D721Med (cell line): ENCODE measurements around the gene PPM1H.
A peak's percentile ranks its signal among the peaks of the same experiment; 100 is the strongest.

Experiments
- DNase-seq: peaks from one replicate; pipeline ENCODE4 v3.0.0; 2011; ENCODE audit warnings: low spot score; ENCODE audit not compliant: insufficient read length
- FAIRE-seq: peaks from 2 replicates; lab custom pipeline; 2011; peaks lifted over from hg19 to GRCh38; lab: Jason Lieb, UNC
- CTCF ChIP-seq: IDR thresholded peaks from 2 replicates; pipeline ENCODE4 v1.5.1; 2012; ENCODE audit warnings: mild to moderate bottlenecking, control low read depth; ENCODE audit not compliant: insufficient read depth; ENCODE audit errors: missing control alignments

Gene PPM1H

GRCh38 chr12:62799766-62800406 is 135.1 kb downstream of the PPM1H start:
- DNase-seq = no peak
- no peak for FAIRE-seq

GRCh38 chr12:62799126-62799736 is 135.7 kb downstream of the PPM1H start:
- DNase-seq (no peak), FAIRE-seq (peak; percentile 73)
- TF ChIP-seq CTCF = peak; percentile 94

More at GRCh38 chr12:62799766-62800406, 135.1 kb downstream of the PPM1H start:
- no peak for TF ChIP-seq CTCF

- DNase-seq (no peak), FAIRE-seq (no peak)
These were observed 140.7 kb downstream of the PPM1H start for GRCh38 chr12:62794218-62794583.

GRCh38 chr12:62793256-62794217 is 141.4 kb downstream of the PPM1H start:
- DNase-seq = peak; percentile 47
- TF ChIP-seq CTCF = peak; percentile 87
- peak; percentile 69 for FAIRE-seq

More at GRCh38 chr12:62794218-62794583, 140.7 kb downstream of the PPM1H start:
- no peak for TF ChIP-seq CTCF

- FAIRE-seq = no peak
These were observed 142.6 kb downstream of the PPM1H start for GRCh38 chr12:62792236-62792870.

GRCh38 chr12:62789851-62790250 is 145.1 kb downstream of the PPM1H start:
- TF ChIP-seq CTCF = no peak
- FAIRE-seq (no peak), DNase-seq (no peak)

More at GRCh38 chr12:62792236-62792870, 142.6 kb downstream of the PPM1H start:
- TF ChIP-seq CTCF = no peak
- no peak for DNase-seq
